HG02678 (cell line): ENCODE data around the gene CALML3.

Experiments
- ATAC-seq: cut with Tn5 transposase; IDR thresholded peaks from one replicate; pipeline ENCODE4 v1.9.1; 2021; ENCODE audit warnings: mild to moderate bottlenecking, moderate library complexity; ENCODE audit not compliant: unreplicated experiment

Gene CALML3

DNA sequence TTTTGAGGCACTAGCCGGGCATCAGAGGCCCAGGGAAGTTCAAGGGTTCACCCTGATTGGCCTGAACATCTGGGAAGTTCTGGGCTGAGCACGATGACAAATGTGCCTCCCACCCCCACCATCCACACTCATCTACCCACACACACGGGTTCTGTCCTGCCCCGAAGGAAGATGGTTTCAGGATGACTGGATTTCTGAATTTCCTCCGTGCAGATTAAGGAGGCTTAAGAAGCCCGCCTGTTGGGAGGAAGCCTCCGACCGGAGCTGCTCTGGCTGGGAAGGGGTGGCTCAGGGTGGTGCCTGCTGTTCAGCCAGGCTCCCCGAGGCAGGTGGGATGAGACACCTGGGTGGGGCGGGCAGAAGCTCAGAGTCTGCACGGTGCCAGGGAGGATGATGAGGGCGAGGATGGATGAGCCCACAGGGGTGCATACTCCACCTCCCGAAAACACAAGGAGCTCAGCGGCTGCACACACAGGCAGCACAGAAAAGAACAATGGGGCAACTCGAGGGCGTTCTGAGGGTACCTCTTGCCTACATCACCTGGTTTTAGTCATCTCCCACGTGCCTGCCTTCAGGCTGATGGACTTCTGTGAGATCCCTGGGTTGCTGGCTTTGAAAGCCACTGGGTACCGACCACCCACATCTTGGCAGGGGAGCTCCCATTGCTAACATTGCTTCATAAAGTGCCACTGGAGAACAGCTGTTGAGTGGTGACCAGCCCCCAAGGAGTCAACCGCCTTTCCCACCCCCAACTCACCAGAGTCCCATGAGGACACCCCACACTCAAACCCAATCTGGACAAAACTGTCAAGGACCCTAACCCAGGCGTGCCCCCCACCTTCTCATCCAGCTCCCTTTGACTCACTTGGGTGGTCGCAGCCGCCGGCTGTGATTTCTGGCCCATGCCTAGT lies 41.2 kb downstream of the CALML3 start:
- ATAC-seq = no peak

DNA sequence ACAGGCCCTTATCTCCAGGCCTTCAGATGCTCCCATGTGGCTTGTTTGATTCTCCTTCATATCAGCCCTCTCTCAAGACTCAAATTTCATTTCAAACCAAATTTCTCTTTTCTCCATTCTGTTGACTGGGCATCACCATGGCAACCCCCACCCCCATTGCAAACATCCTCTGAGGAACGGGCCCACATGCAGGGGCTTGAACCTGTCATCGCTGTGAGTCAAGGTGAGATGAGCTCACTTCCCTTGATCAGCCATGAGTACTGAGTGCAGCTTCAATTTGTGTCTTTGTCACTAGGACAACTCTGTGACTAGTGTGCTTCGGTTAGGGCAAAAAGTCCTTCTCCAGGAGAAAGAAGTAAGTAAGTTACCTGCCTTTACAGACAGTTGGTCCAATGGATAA lies 41.9 kb downstream of the CALML3 start:
- no peak for ATAC-seq

DNA sequence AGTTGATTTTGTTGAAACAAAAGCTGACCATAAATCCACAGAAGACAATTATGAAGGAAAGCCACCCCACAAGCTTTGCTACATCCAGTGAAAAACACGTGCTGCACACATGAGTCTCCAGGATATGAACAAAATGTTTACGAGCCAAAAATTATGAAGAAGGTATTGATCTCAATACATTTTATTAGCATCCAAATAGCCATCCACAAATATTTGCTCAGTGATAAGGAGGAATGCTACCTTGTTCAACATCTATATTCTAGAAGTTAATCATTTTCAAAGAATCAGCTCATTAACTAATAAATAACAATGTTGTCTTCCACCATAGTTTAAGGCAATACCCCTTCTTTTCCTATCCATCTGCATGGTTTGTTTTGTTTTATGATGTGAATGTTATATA lies 42.7 kb downstream of the CALML3 start:
- ATAC-seq = no peak

DNA sequence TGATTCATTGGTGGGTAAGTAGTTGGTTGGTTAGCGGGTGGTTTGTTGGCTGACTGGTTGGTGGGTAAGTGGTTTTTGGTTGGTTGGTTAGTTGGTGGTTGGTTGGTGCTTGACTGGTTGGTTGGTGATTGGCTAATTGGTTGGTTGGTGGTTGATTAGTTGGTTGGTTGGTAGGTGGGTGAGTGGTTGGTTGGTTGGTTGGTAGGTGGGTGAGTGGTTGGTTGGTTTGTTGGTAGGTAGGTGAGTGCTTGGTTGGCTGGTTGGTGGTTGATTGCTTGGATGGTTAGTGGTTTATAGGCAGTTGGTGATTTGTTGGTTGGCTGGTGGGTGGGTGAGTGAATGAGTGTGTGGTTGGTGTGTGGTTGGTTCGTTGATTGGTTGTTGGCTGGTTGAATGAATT lies 44.2 kb downstream of the CALML3 start:
- no peak for ATAC-seq

DNA sequence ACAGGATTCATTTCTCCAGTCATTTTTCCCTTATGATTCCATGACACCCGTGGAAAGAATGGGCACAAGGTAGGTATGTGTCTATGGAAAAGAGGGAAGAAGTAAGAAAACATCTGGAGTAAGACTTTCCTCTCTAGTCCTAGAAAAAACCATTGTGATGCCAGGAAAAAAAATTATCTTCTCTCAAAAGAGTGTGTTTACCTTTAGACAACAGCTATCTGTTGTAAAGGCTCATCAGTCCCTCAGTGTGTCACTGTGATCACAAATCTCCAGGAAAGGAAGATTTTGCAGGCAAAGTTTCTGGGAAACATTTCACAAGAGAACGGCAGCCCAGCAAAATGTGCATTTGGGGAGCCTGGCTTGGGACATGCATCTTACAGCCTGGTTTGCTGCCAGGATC lies 44.8 kb downstream of the CALML3 start:
- ATAC-seq = no peak

DNA sequence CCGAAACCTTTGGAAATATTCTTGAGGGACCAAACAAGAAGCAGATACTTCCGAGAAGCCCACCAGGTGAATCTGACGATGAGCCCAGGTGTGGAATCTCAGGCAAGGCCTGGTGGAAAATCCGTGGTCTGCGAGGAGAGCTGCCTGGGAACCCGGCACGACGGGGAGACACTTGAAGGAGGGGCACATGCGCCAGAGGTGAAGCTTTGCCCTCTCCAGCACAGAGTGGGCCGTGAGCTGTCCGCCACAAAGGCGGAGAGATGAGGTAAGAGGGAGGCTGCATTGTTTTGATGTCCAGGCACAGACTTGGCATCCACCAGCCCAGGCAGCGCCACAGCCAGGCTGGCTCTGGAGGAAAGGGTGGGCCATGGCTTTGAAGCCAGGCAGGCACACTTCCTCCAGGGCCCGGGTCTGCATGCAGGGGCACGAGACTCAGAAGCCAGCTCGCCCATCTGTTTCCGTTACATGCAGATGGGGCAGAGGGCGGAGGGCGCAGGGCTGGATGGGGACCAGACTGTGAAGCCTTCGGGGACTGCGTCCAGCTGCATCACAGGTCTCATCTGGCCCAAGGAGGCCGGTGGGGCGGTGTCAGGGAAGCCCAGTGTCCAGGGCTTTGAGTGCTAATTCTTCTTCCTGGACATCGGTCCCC lies 45.4 kb downstream of the CALML3 start:
- ATAC-seq = no peak

DNA sequence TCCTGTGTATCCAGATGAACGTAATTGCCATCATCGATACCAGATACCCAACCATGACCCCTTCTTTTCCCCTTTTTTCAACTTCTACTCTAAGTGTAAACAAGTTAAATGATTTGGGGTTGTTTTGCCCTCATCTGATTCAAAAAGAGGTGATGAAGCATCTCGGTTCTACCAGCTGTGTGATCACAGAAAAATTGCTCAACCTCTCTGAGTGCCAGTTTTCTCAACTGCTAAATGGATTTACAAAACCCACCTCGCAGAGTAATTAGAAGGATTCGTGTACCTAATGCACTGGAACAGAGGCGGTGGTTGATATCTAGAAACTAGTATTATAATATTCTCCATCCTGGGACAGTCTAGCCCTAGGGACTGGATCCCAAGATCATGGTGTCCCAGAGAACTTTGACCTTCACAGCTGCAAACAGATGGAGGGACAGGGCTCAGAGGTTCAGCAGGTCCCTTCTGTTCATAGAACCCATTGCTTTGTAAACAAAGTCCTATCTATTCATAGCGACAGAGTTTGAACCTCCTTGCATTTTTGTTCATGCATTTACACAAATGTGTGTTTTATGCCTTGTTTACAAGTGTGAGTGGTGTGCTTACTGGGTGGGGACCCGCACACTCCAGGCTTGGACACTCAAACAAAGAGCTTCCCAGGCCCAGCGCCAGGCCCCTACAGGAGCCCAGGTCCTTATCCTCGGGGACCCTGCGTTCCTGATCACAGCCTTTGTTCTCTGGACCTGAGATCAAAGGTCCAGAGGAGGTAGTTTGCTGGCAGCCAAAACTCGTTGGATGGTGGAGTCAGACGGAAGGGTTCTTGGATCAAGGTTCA lies 46.4 kb downstream of the CALML3 start:
- ATAC-seq = no peak

DNA sequence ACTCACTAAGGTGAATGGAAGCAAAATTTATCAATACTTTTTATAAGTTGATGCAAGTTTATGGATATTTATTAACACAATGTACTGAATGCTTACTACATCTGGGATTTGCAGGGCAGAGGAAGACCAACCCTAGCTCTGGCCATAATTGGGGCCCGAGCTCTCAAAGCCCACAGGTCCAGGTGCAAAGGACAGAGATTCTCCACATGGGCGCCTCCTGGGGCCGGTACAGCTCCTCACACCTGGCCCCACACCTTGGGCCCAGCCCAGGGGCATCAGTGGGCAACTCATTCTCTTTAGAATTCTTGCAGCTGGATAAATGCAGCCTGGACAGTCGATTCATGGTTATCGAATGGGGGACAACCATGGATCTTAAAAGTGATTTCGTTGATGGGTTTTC lies 47.1 kb downstream of the CALML3 start:
- ATAC-seq = no peak

DNA sequence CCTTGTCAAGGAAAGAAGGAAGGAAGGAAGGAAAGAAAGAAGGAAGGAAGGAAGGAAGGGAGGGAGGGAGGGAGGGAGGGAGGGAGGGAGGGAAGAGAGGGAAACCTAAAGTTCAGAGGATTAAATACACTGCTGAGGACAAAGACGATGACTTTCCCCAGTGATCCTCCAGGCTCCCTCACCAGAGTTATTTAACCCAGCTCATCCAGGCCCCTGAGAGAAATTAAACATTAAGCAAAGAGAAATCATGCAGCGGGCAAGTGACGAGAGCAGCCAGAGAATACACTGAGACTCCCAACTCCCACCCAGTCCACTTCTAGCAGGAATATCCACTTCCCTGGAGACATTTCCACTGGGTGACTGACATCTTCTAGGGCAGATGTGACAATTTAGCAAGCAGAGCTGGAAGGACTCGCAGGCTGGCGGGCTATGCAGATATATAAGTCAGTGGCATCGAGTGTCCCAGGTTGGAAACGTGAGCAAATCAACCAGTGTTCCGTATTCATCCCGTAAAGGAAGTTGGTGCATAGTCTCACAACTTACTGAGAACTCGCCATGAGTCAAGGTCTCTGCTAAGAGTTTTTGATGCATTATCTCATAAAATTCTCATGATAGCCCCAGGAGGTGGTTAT lies 48.7 kb downstream of the CALML3 start:
- no peak for ATAC-seq

DNA sequence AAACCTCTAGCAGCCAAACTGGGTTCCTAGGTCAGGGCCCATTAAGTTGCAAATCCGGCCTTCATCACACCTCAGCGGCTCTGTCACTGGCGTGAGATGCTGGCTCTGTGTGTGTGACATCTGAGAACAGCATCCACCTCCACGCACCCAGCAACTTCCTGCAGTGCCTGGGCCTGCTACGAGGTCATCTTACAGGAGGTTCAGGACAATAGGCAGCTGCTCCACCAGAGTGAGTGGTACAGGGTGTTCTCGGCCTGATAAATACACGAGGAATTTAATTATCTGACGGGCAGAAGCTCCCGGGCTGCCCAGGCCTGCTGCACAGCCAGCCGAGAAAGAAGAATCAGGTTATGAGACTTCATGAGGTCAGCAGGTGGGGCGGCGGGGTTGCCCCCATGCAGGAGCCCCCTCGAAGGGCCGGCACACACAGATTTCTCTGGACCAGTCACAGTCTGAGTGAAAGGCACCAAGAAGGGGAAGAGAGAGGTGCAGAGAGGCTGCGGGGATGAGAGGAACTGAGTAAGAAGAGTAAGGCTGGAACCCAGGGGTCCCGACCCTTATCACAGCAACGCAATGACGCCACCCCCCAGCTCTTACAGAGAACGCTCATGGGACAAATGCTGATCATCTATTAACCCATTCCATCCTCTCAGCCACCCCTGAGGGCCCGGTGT lies 49.3 kb downstream of the CALML3 start:
- no peak for ATAC-seq

DNA sequence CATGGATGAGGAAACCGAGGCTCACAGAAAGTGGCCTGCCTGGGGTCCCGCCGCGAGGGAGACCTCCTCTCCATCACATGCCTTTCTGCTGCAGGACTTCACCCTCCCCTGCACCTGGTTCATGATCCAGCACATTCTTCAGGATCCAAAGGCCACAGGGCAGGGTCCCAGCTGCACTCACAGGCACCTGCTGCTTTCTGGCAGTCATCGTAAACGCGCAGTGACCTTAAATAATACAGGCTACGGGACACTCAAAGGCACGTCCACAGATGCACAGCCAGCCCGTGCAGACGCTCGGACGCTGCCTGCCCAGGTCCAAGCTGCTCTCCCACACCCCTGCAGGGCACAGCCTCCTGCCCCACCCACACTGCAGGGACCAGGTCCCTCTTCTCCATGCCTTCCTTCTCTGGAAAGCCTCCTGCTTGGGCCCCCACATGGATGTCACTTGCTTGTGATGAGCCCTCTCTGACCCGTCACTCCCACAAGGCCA lies 49.9 kb downstream of the CALML3 start:
- no peak for ATAC-seq

DNA sequence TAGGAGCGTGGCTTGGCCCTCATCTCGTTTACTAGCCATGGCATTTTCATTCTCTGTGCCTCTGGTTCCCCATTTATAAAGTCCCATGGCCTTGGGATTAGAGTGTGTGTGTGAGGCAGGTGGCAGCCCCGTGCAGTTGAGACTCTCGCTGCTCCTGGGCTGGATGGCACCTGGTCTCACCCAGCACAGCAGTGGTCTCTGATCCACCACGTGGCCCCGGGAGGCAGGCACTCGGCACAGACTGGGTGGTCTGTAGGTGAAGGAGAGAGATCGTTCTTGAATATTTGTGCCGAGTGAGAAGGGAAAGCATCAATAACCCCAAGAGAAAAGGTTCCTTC lies 50.4 kb downstream of the CALML3 start:
- ATAC-seq = no peak

DNA sequence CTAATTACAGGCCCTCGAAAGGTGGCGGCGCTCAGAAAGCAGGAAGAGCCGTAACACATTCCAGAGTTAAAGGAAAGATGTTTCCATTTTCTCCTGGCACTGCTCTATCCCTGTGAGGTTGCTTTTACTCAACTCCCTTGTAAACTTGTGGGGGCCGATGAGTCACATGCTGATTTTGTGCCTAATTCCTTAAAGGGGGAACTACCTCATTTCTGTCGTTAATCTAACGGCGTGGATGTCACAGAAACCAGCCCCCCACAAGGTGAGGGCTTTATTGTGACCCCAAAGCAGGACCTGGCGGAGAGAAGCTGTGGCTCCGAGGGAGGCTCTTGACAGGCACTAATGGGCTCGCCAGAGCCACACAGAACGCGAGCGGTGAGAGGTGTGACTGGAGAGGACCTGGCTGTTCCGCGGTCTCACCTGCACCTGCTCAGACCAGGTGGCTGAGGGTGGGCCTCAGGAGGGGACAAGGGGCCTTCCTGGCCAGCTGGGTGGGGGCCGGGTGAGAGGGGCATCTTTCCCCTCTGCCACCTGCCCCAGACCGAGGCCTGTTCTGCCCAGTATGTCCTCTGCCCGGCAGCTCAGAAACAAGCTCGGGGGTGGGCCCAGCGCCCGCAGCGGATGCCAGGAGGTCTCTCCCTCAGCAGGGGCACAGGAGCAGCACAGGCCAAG lies 50.9 kb downstream of the CALML3 start:
- ATAC-seq = no peak

DNA sequence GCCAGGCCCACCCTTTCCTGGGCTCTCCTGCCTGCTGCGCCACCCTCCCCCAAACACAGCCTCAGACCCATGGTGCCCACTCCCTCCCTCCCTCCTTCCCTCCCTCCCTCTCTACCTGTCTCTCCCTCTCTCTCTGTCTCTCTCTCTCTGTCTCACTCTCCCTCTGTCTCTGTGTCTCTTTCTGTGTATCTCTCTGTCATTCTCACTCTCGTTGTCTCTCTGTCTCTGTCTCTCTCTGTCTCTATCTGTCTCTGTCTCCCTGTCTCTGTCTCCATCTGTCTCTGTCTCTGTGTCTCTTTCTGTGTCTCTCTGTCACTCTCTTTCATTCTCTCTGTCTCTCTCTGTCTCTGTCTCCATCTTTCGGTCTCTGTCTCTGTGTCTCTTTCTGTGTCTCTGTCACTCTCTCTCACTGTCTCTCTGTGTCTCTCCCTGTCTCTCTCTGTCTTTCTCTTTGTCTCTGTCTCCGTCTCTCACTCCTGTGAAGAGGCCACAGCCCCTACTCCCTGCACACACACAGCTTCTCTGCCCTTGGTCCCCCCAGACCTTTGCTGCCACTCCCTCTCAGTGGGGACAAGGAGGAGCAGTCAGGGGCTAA lies 51.5 kb downstream of the CALML3 start:
- no peak for ATAC-seq
